ENCODE measurements around the gene RANBP9. TPM values are rescaled to one million over a fixed set of nuclear protein-coding genes. Genes with fewer than 3 reads are reported as not detected.

The RANBP9 gene
- total and polyA plus RNA-seq, 2 experiments from 2014 or later = 12.1 to 31.8 TPM

DNA sequence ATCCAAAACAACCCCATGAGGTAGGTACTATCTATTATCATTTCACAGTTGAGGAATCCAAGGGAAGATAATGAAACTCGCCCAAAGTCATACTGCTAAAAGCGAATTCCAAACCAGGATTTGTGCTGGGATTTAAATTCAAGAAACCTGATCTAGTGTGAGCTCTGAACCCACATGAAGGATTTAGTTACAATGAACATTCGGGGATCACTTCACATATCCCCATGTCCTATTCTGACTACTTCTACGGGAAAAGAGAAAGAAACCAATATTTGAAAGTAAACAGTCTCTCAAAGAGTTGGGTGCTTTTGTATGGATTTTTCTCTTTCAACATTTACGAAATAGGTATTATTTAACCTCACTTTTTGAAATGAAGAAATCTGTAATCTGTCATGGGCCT, 12.9 kb downstream of the RANBP9 start:
- ATAC-seq = peak; percentile 44; the same call in 1 of the 3 replicates
- TF ChIP-seq JUNB (IDR thresholded peaks at IDR 0.05; ENCODE audit: unreplicated experiment) (no peak), STAT1 (IDR thresholded peaks at IDR 0.05; ENCODE audit: unreplicated experiment) (no peak), EZH2 (IDR thresholded peaks at IDR 0.05; ENCODE audit: low read depth, unreplicated experiment) (no peak), EZH2phosphoT487 (IDR thresholded peaks at IDR 0.05; ENCODE audit: unreplicated experiment) (no peak), ZNF462 (CRISPR knock-in tag; IDR thresholded peaks at IDR 0.05) (no peak), CTCF (conservative IDR thresholded peaks at IDR 0.05; ENCODE audit: low read depth in 2 of 2) (no peak), ETS1 (IDR thresholded peaks at IDR 0.05) (no peak), NANOG (IDR thresholded peaks at IDR 0.05; ENCODE audit: borderline replicate concordance) (no peak), CREB1 (CRISPR knock-in tag; IDR thresholded peaks at IDR 0.05; ENCODE audit: low read depth) (no peak), POLR2AphosphoS5 (IDR thresholded peaks at IDR 0.05; ENCODE audit: low read depth) (no peak), ZNF331 (CRISPR knock-in tag; IDR thresholded peaks at IDR 0.05; ENCODE audit: low read depth) (no peak), ZNF114 (CRISPR knock-in tag; IDR thresholded peaks at IDR 0.05) (no peak)
- TF ChIP-seq, protein P1, sequence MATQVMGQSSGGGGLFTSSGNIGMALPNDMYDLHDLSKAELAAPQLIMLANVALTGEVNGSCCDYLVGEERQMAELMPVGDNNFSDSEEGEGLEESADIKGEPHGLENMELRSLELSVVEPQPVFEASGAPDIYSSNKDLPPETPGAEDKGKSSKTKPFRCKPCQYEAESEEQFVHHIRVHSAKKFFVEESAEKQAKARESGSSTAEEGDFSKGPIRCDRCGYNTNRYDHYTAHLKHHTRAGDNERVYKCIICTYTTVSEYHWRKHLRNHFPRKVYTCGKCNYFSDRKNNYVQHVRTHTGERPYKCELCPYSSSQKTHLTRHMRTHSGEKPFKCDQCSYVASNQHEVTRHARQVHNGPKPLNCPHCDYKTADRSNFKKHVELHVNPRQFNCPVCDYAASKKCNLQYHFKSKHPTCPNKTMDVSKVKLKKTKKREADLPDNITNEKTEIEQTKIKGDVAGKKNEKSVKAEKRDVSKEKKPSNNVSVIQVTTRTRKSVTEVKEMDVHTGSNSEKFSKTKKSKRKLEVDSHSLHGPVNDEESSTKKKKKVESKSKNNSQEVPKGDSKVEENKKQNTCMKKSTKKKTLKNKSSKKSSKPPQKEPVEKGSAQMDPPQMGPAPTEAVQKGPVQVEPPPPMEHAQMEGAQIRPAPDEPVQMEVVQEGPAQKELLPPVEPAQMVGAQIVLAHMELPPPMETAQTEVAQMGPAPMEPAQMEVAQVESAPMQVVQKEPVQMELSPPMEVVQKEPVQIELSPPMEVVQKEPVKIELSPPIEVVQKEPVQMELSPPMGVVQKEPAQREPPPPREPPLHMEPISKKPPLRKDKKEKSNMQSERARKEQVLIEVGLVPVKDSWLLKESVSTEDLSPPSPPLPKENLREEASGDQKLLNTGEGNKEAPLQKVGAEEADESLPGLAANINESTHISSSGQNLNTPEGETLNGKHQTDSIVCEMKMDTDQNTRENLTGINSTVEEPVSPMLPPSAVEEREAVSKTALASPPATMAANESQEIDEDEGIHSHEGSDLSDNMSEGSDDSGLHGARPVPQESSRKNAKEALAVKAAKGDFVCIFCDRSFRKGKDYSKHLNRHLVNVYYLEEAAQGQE (IDR thresholded peaks at IDR 0.05; ENCODE audit: unreplicated experiment) = no peak
- H3K4me3 Mint-ChIP-seq = no peak overlapping the region
- no peaks in the 10 kb centered on the region for H3K9me2 ChIP-seq (ENCODE audit: insufficient read depth)
- H3K4me1 Mint-ChIP-seq = peaks cover 42% of the 10 kb centered on the region
- peaks cover 26% of the 10 kb centered on the region for H3K4me1 ChIP-seq (ENCODE audit: insufficient read depth)
- H3K27ac ChIP-seq (ENCODE audit: low read depth) = no peak overlapping the region
- H3K27me3 Mint-ChIP-seq (ENCODE audit: insufficient read depth, low read depth, poor library complexity) = peaks cover 2% of the 10 kb centered on the region
- no peak overlapping the region for H3K4me3 ChIP-seq
- H3F3A ChIP-seq (replicated peaks; ENCODE audit: low read depth) = no peaks in the 10 kb centered on the region
- H3K27me3 ChIP-seq (ENCODE audit: insufficient read depth) = no peaks in the 10 kb centered on the region
- no peaks in the 10 kb centered on the region for H3K36me3 Mint-ChIP-seq (ENCODE audit: low read depth)
- H3K9me3 Mint-ChIP-seq = no peaks in the 10 kb centered on the region
- H2AFZ ChIP-seq = no peak overlapping the region
- H3K4me2 ChIP-seq = no peak overlapping the region; the same call in 1 of the 2 replicates
- peaks cover 96% of the 10 kb centered on the region for H3K79me2 ChIP-seq (replicated peaks; ENCODE audit: insufficient read depth)
- no peak overlapping the region for H3K27ac Mint-ChIP-seq
- peaks cover 24% of the 10 kb centered on the region for H4K20me1 ChIP-seq (replicated peaks; ENCODE audit: insufficient read depth)
- no peaks in the 10 kb centered on the region for H3K36me3 ChIP-seq (ENCODE audit: insufficient read depth)
- DNase-seq (ENCODE audit: low spot score) = peak; percentile 45
